ENCODE results near the gene CHKB. TPM values are rescaled to one million over a fixed set of nuclear protein-coding genes. Genes with fewer than 3 reads are reported as not detected.

Gene CHKB
- total RNA-seq, 1 experiment from 2014 or later = 55.1 TPM

DNA sequence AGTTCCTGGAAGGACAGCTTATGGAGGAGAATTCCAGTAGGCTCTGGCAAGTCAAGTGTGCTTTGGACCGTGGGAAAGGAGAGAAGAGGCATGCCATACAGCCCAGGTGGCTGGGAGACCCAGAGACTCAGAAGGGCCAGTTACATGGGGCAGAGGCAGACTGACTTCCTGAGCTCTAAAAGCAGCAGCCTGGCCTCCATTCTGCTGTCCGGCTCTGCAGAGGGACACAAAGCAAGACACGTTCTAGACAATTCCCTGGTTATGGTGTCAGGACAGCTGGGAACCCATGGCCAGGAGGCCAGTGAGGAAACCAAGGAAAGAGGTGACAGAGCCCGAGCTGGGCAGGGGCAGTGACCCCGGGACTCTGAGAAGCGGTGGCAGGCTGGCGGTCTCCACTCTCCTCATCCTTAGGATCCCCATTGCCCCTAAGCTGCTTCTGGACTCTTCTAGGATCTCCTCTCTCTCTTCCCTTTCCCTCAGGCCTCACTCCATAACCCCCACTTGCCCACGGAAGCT is 7.2 kb downstream of the CHKB start (continued):
- TF ChIP-seq, protein P1, sequence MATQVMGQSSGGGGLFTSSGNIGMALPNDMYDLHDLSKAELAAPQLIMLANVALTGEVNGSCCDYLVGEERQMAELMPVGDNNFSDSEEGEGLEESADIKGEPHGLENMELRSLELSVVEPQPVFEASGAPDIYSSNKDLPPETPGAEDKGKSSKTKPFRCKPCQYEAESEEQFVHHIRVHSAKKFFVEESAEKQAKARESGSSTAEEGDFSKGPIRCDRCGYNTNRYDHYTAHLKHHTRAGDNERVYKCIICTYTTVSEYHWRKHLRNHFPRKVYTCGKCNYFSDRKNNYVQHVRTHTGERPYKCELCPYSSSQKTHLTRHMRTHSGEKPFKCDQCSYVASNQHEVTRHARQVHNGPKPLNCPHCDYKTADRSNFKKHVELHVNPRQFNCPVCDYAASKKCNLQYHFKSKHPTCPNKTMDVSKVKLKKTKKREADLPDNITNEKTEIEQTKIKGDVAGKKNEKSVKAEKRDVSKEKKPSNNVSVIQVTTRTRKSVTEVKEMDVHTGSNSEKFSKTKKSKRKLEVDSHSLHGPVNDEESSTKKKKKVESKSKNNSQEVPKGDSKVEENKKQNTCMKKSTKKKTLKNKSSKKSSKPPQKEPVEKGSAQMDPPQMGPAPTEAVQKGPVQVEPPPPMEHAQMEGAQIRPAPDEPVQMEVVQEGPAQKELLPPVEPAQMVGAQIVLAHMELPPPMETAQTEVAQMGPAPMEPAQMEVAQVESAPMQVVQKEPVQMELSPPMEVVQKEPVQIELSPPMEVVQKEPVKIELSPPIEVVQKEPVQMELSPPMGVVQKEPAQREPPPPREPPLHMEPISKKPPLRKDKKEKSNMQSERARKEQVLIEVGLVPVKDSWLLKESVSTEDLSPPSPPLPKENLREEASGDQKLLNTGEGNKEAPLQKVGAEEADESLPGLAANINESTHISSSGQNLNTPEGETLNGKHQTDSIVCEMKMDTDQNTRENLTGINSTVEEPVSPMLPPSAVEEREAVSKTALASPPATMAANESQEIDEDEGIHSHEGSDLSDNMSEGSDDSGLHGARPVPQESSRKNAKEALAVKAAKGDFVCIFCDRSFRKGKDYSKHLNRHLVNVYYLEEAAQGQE (IDR thresholded peaks at IDR 0.05; ENCODE audit: low read depth) = no peak
- no peak for TF ChIP-seq CBX3 (IDR thresholded peaks at IDR 0.05; ENCODE audit: low read depth)
- no peak for TF ChIP-seq EGR1 (IDR thresholded peaks at IDR 0.05; ENCODE audit: low read depth)
- TF ChIP-seq RAD21 (IDR thresholded peaks at IDR 0.05; ENCODE audit: low read depth) = no peak
- TF ChIP-seq JUND (IDR thresholded peaks at IDR 0.05) = no peak
- TF ChIP-seq FOSL1 (IDR thresholded peaks at IDR 0.05; ENCODE audit: low read depth) = no peak
- TF ChIP-seq EZH2phosphoT487 (IDR thresholded peaks at IDR 0.05; ENCODE audit: borderline replicate concordance) = no peak

DNA sequence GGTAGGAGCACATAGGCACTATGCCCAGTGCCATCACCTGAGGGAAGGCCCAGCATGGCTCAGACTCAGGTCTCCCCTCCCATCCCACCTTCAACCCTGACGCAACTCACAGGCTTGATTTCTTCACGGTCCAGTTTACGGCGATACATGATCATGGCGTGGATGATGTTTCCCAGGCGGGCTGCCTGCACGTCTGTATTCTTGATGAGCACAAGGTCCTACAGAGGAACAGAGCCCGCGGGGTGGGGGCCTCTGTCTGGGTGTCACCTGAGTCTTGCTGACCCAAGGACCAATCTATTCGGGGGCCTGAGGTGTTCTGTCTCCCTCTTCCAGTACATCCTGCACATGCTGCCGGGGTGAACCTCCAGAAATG is 8.3 kb downstream of the CHKB start:
- H3K9me2 ChIP-seq (ENCODE audit: insufficient read depth) = no peaks in the 10 kb centered on the region
- H3K9ac ChIP-seq (ENCODE audit: low read length) = no peak overlapping the region
- H3K4me2 ChIP-seq (ENCODE audit: low read length) = no peak overlapping the region
- peaks cover 0 to 4% of the 10 kb centered on the region in 2 experiments; a peak in 1 of 4 replicates for H3K4me1 ChIP-seq (ENCODE audit: control insufficient read depth in 1 of 2, insufficient read depth in 2 of 2, low read length in 2 of 2)
- intact Hi-C loops (cut with micrococcal nuclease) = no loop called here
- ChIA-PET RAD21 (ENCODE audit: low non-redundant PET in 1 of 2, low total read pairs in 2 of 2, uncharacterized antibody in 2 of 2, unreplicated experiment in 2 of 2) (interaction anchor here in 1 of 2 experiments (1.8 kb wide), 1 partner anchor 11 kb away, joined by 4 read pairs; the partner anchor contains the start of gene SYCE3), CTCF (interaction anchor here (1.2 to 2.8 kb wide), 2 partner anchors 11 to 47 kb away, joined by 6 to 16 read pairs; partner anchors contain the start of gene SYCE3), POLR2A (interaction anchor here (1.0 kb wide), 1 partner anchor 11 kb away, joined by 4 read pairs; the partner anchor contains the start of gene SYCE3)
- H3K79me2 ChIP-seq (ENCODE audit: insufficient read depth, low read length) = no peaks in the 10 kb centered on the region
- no peak overlapping the region for H3K27ac ChIP-seq (ENCODE audit: low read depth, low read length)
- TF ChIP-seq ELF1 (IDR thresholded peaks at IDR 0.05; ENCODE audit: borderline replicate concordance, low read depth) = no peak
- TF ChIP-seq POLR2A (IDR thresholded peaks at IDR 0.05; ENCODE audit: borderline replicate concordance, extremely low read depth, insufficient read depth, insufficient read length) = no peak
- TF ChIP-seq, protein P2, sequence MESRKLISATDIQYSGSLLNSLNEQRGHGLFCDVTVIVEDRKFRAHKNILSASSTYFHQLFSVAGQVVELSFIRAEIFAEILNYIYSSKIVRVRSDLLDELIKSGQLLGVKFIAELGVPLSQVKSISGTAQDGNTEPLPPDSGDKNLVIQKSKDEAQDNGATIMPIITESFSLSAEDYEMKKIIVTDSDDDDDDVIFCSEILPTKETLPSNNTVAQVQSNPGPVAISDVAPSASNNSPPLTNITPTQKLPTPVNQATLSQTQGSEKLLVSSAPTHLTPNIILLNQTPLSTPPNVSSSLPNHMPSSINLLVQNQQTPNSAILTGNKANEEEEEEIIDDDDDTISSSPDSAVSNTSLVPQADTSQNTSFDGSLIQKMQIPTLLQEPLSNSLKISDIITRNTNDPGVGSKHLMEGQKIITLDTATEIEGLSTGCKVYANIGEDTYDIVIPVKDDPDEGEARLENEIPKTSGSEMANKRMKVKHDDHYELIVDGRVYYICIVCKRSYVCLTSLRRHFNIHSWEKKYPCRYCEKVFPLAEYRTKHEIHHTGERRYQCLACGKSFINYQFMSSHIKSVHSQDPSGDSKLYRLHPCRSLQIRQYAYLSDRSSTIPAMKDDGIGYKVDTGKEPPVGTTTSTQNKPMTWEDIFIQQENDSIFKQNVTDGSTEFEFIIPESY (IDR thresholded peaks at IDR 0.05; ENCODE audit: extremely low read depth, insufficient replicate concordance, low read length) = no peak
- no peak for TF ChIP-seq SP1 (IDR thresholded peaks at IDR 0.05; ENCODE audit: low read depth)
- TF ChIP-seq, protein P1 (IDR thresholded peaks at IDR 0.05; ENCODE audit: low read depth) = no peak
- no peak for TF ChIP-seq SRF (IDR thresholded peaks at IDR 0.05; ENCODE audit: low read depth)
- TF ChIP-seq FOSL1 (IDR thresholded peaks at IDR 0.05; ENCODE audit: low read depth) = no peak
- TF ChIP-seq, protein P3, sequence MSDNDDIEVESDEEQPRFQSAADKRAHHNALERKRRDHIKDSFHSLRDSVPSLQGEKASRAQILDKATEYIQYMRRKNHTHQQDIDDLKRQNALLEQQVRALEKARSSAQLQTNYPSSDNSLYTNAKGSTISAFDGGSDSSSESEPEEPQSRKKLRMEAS (IDR thresholded peaks at IDR 0.05) = no peak
- H3K27me3 ChIP-seq (ENCODE audit: insufficient read depth, low read length) = no peaks in the 10 kb centered on the region
- H3K9me3 ChIP-seq (ENCODE audit: control insufficient read depth in 1 of 2, insufficient read depth in 1 of 2, low read depth in 1 of 2, low read length in 2 of 2) = no peaks in the 10 kb centered on the region
- no peak for ATAC-seq
- H4K20me1 ChIP-seq (ENCODE audit: insufficient read depth) = no peaks in the 10 kb centered on the region
- BruUV-seq (replicated peaks) = no TSS peak
- H2AFZ ChIP-seq (ENCODE audit: low read depth, low read length, poor library complexity, severe bottlenecking) = no peak overlapping the region
- no peak for DNase-seq (ENCODE audit: low read depth, low spot score)
- H3K4me3 ChIP-seq (replicated peaks in 1 of 2; ENCODE audit: low read depth in 1 of 2, low read length in 2 of 2) = no peak overlapping the region
- peaks cover 0 to 4% of the 10 kb centered on the region in 2 experiments; a peak in 2 of 4 replicates for H3K36me3 ChIP-seq (ENCODE audit: control insufficient read depth in 1 of 2, insufficient read depth in 2 of 2, low read length in 2 of 2)
